ENCODE results near the gene CYLD.

CYLD gene

GRCh38 chr16:50719401-50720337, 22.2 kb upstream of the CYLD start:
- TF ChIP-seq Cebpa-rat (IDR thresholded peaks at IDR 0.05): no peak
- Histone ChIP-seq H3K4me3 (no peak overlapping the region), H4K20me1 (no peaks in the 10 kb centered on the region), H3K9me3 (peaks cover 9% of the 10 kb centered on the region), H3K36me3 (no peaks in the 10 kb centered on the region), H3K27me3 (no peaks in the 10 kb centered on the region), H3K4me1 (peaks cover 11% of the 10 kb centered on the region), H3K4me2 (peak overlapping the region; percentile 62), H3K9ac (no peak overlapping the region), H3K27ac (peak overlapping the region; percentile 13; the same call in 1 of the 2 replicates)

GRCh38 chr16:50721549-50722404, 20.1 kb upstream of the CYLD start:
- no peaks in the 10 kb centered on the region for H3K27me3 ChIP-seq
- H3K9ac ChIP-seq: no peak overlapping the region
- H3K9me3 ChIP-seq: peaks cover 15% of the 10 kb centered on the region
- no peak overlapping the region for H3K4me2 ChIP-seq
- no peak for TF ChIP-seq Cebpa-rat (IDR thresholded peaks at IDR 0.05)
- no peak overlapping the region for H3K4me3 ChIP-seq
- no peak overlapping the region for H3K27ac ChIP-seq
- peaks cover 11% of the 10 kb centered on the region for H3K4me1 ChIP-seq
- no peaks in the 10 kb centered on the region for H3K36me3 ChIP-seq
- no peaks in the 10 kb centered on the region for H4K20me1 ChIP-seq

- no peak overlapping the region for H3K27ac ChIP-seq
- peaks cover 11% of the 10 kb centered on the region for H3K4me1 ChIP-seq
- no peaks in the 10 kb centered on the region for H4K20me1 ChIP-seq
- TF ChIP-seq Cebpa-rat (IDR thresholded peaks at IDR 0.05): no peak
- H3K4me2 ChIP-seq: no peak overlapping the region
- H3K4me3 ChIP-seq: no peak overlapping the region
- H3K27me3 ChIP-seq: no peaks in the 10 kb centered on the region
- no peaks in the 10 kb centered on the region for H3K36me3 ChIP-seq
- H3K9me3 ChIP-seq: peaks cover 15% of the 10 kb centered on the region
- no peak overlapping the region for H3K9ac ChIP-seq
These were observed 19.5 kb upstream of the CYLD start for GRCh38 chr16:50722405-50722737.

- Histone ChIP-seq H3K27me3 (no peaks in the 10 kb centered on the region), H3K4me1 (peaks cover 11% of the 10 kb centered on the region), H3K4me3 (no peak overlapping the region), H3K9ac (no peak overlapping the region), H3K36me3 (no peaks in the 10 kb centered on the region), H3K4me2 (no peak overlapping the region), H3K9me3 (peaks cover 15% of the 10 kb centered on the region), H3K27ac (no peak overlapping the region), H4K20me1 (no peaks in the 10 kb centered on the region)
- no peak for TF ChIP-seq Cebpa-rat (IDR thresholded peaks at IDR 0.05)
These were observed 18.9 kb upstream of the CYLD start for GRCh38 chr16:50722960-50723359.

GRCh38 chr16:50724306-50724705, 17.6 kb upstream of the CYLD start:
- TF ChIP-seq Cebpa-rat (IDR thresholded peaks at IDR 0.05): no peak
- Histone ChIP-seq H3K9me3 (peaks cover 15% of the 10 kb centered on the region), H3K27me3 (no peaks in the 10 kb centered on the region), H3K4me2 (no peak overlapping the region), H4K20me1 (no peaks in the 10 kb centered on the region), H3K36me3 (no peaks in the 10 kb centered on the region), H3K4me3 (no peak overlapping the region), H3K27ac (no peak overlapping the region), H3K4me1 (peaks cover 11% of the 10 kb centered on the region), H3K9ac (no peak overlapping the region)

GRCh38 chr16:50731130-50731988, 10.5 kb upstream of the CYLD start:
- no peak overlapping the region for H3K4me2 ChIP-seq
- no peaks in the 10 kb centered on the region for H3K36me3 ChIP-seq
- no peaks in the 10 kb centered on the region for H3K9me3 ChIP-seq
- TF ChIP-seq Cebpa-rat (IDR thresholded peaks at IDR 0.05): no peak
- no peak overlapping the region for H3K4me3 ChIP-seq
- no peaks in the 10 kb centered on the region for H3K4me1 ChIP-seq
- no peak overlapping the region for H3K27ac ChIP-seq
- H3K9ac ChIP-seq: no peak overlapping the region
- H3K27me3 ChIP-seq: no peaks in the 10 kb centered on the region
- H4K20me1 ChIP-seq: no peaks in the 10 kb centered on the region

GRCh38 chr16:50731989-50732832, 9.7 kb upstream of the CYLD start:
- Histone ChIP-seq H3K4me3 (no peak overlapping the region), H3K4me1 (no peaks in the 10 kb centered on the region), H3K9ac (no peak overlapping the region), H4K20me1 (no peaks in the 10 kb centered on the region), H3K9me3 (no peaks in the 10 kb centered on the region), H3K4me2 (no peak overlapping the region), H3K27ac (no peak overlapping the region), H3K27me3 (no peaks in the 10 kb centered on the region), H3K36me3 (no peaks in the 10 kb centered on the region)
- TF ChIP-seq Cebpa-rat (IDR thresholded peaks at IDR 0.05): no peak

GRCh38 chr16:50733468-50733867, 8.4 kb upstream of the CYLD start:
- Histone ChIP-seq H4K20me1 (no peaks in the 10 kb centered on the region), H3K9me3 (no peaks in the 10 kb centered on the region), H3K4me1 (no peaks in the 10 kb centered on the region), H3K4me2 (no peak overlapping the region), H3K36me3 (no peaks in the 10 kb centered on the region), H3K9ac (no peak overlapping the region), H3K27me3 (no peaks in the 10 kb centered on the region), H3K27ac (no peak overlapping the region), H3K4me3 (no peak overlapping the region)
- no peak for TF ChIP-seq Cebpa-rat (IDR thresholded peaks at IDR 0.05)
